ENCODE measurements around the gene CLDN2.
"Not testable (repeated sequence)": the region's sequence is repeated elsewhere in the genome, so short reads cannot be mapped to it uniquely, and the experiment has no call there.

The CLDN2 gene

GRCh38 chrX:106919932-106920452 lies at the start of gene CLDN2:
Gene CLDN2, plus strand, starts transcription at chrX:106920402. Its CDS starts 7,827 bp downstream, at chrX:106928229.
- DNase-seq (ENCODE audit: low read depth) = peak; percentile 27
- in situ Hi-C loops (cut with HindIII; ENCODE audit: low sequenced_read_pairs) = no loop called here
- no peak within 1 kb of the TSS for H3K4me3 ChIP-seq (ENCODE audit: low read depth, low read length)
- no peak for TF ChIP-seq CTCF (IDR thresholded peaks at IDR 0.05; ENCODE audit: low read depth, low read length, missing control alignments)

- in situ Hi-C loops (cut with HindIII; ENCODE audit: low sequenced_read_pairs) = not testable (repeated sequence)
These were observed 47.4 kb upstream of the CLDN2 start for GRCh38 chrX:106872796-106873195.

GRCh38 chrX:106874075-106874474 lies 46.1 kb upstream of the CLDN2 start:
- no peak overlapping the region for H3K4me3 ChIP-seq (ENCODE audit: low read depth, low read length)
- no peak for DNase-seq (ENCODE audit: low read depth)
- in situ Hi-C loops (cut with HindIII; ENCODE audit: low sequenced_read_pairs) = no loop called here
- TF ChIP-seq CTCF (IDR thresholded peaks at IDR 0.05; ENCODE audit: low read depth, low read length, missing control alignments) = peak; percentile 37

More at GRCh38 chrX:106872796-106873195, 47.4 kb upstream of the CLDN2 start:
- H3K4me3 ChIP-seq (ENCODE audit: low read depth, low read length); DNase-seq (ENCODE audit: low read depth): not testable (repeated sequence)

- TF ChIP-seq CTCF (IDR thresholded peaks at IDR 0.05; ENCODE audit: low read depth, low read length, missing control alignments) = no peak
- DNase-seq (ENCODE audit: low read depth) = no peak
- in situ Hi-C loops (cut with HindIII; ENCODE audit: low sequenced_read_pairs) = no loop called here
- H3K4me3 ChIP-seq (ENCODE audit: low read depth, low read length) = no peak overlapping the region
These were observed 45.1 kb upstream of the CLDN2 start for GRCh38 chrX:106875151-106875550.

- no peak overlapping the region for H3K4me3 ChIP-seq (ENCODE audit: low read depth, low read length)
- no peak for TF ChIP-seq CTCF (IDR thresholded peaks at IDR 0.05; ENCODE audit: low read depth, low read length, missing control alignments)
- in situ Hi-C loops (cut with HindIII; ENCODE audit: low sequenced_read_pairs) = no loop called here
- DNase-seq (ENCODE audit: low read depth) = no peak
These were observed 30.7 kb upstream of the CLDN2 start for GRCh38 chrX:106889468-106889867.

- no peak for TF ChIP-seq CTCF (IDR thresholded peaks at IDR 0.05; ENCODE audit: low read depth, low read length, missing control alignments)
- H3K4me3 ChIP-seq (ENCODE audit: low read depth, low read length) = no peak overlapping the region
- DNase-seq (ENCODE audit: low read depth) = no peak
- in situ Hi-C loops (cut with HindIII; ENCODE audit: low sequenced_read_pairs) = no loop called here
These were observed 28.3 kb upstream of the CLDN2 start for GRCh38 chrX:106891762-106892460.

- no peak overlapping the region for H3K4me3 ChIP-seq (ENCODE audit: low read depth, low read length)
- peak; percentile 49 for DNase-seq (ENCODE audit: low read depth)
- in situ Hi-C loops (cut with HindIII; ENCODE audit: low sequenced_read_pairs) = no loop called here
- TF ChIP-seq CTCF (IDR thresholded peaks at IDR 0.05; ENCODE audit: low read depth, low read length, missing control alignments) = peak; percentile 86
These were observed 25.8 kb upstream of the CLDN2 start for GRCh38 chrX:106894392-106894909.

All from astrocyte of the cerebellum (primary cell).